Skeletal muscle tissue (tissue), 4 donors: ENCODE data around the gene RYR2. TPM values are rescaled to one million over a fixed set of nuclear protein-coding genes. Genes with fewer than 3 reads are reported as not detected.

Experiments
- H3K27ac ChIP-seq: one replicate; pipeline ENCODE4 v1.7.0; 2013; ENCODE audit warnings: mild to moderate bottlenecking, low read depth, low read length, inconsistent platforms
- H3K27me3 ChIP-seq, 3 donors: one replicate each; pipeline ENCODE4 v1.7.0; 2013; ENCODE audit warnings: low read length in 3 of 3; ENCODE audit not compliant: control insufficient read depth in 3 of 3, insufficient read depth in 3 of 3
- H3K36me3 ChIP-seq, 3 donors: one replicate each; pipeline ENCODE4 v1.7.0; 2013; ENCODE audit warnings: low read length in 3 of 3; ENCODE audit not compliant: control insufficient read depth in 3 of 3, insufficient read depth in 3 of 3
- H3K4me1 ChIP-seq, 3 donors: one replicate each; pipeline ENCODE4 v1.7.0; 2013; ENCODE audit warnings: low read length in 3 of 3, mild to moderate bottlenecking in 3 of 3; ENCODE audit not compliant: control insufficient read depth in 3 of 3, insufficient read depth in 3 of 3
- H3K4me3 ChIP-seq, 3 donors: one replicate each; pipeline ENCODE4 v1.7.0; 2013; ENCODE audit warnings: low read length in 3 of 3
- H3K9ac ChIP-seq, 3 donors: one replicate each; pipeline ENCODE4 v1.7.0; 2013; ENCODE audit warnings: low read length in 3 of 3, mild to moderate bottlenecking in 3 of 3, moderate library complexity in 2 of 3, low read depth in 1 of 3
- H3K9me3 ChIP-seq, 3 donors: one replicate each; pipeline ENCODE4 v1.7.0; 2013; ENCODE audit warnings: low read length in 3 of 3; ENCODE audit not compliant: control insufficient read depth in 3 of 3
- total RNA-seq: library from RNA; depleted of rRNA; stranded (reverse); fragments of >200 nt; gene quantifications from one replicate; pipeline ENCODE4 v1.2.3, GENCODE V29; 2014
- donor health status: Osteomylitis.

RYR2 gene
- total RNA-seq, 1 donor from 2014 or later: 5.7 TPM

DNA sequence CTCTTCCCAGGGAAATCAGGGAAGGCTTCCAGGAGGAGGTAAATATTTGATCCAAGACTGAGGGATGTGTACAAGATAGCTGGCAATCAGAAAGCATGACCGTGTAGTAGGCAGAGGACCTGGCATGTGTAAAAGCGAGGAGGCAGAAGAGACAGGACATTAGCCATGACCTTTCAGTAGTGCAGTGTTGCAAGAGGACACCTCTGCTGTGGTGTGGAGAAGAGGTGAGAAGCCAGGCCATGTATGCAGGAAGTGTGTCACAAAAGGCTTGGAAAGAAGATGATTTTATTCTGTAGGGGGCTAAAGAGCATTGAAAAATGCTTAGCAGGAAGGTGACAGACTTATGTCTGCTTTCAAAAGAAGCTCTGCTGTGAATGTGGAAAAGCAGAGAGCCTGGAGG, 467.8 kb downstream of the RYR2 start:
- Histone ChIP-seq H3K27ac (no peak overlapping the region), H3K4me1 (no peaks in the 10 kb centered on the region), H3K36me3 (no peaks in the 10 kb centered on the region)

DNA sequence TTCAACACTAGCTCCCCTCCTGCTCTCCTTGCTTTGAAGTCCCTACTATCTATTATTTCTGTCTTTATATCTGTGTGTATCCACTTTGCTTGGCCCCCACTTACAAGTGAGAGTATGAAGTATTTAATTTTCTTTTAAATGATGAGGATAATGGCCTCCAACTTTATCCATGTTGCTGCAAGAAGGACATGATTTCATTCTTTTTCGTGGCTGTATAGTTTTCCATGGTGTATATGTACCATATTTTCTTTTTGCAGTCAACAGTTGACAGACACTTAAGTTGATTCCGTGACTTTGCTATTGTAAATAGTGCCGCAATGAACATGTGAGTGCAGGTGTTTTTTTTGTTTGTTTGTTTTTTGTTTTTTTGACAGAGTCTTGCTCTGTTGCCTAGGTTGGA, 483.1 kb downstream of the RYR2 start:
- H3K27me3 ChIP-seq: no peaks in the 10 kb centered on the region
- no peak overlapping the region for H3K9ac ChIP-seq
- H3K9me3 ChIP-seq: no peaks in the 10 kb centered on the region
- H3K4me3 ChIP-seq: no peak overlapping the region
- no peak overlapping the region for H3K27ac ChIP-seq
- H3K36me3 ChIP-seq: no peaks in the 10 kb centered on the region
- H3K4me1 ChIP-seq: no peaks in the 10 kb centered on the region

More for the DNA sequence above, 467.8 kb downstream of the RYR2 start:
- Histone ChIP-seq H3K4me3 (no peak overlapping the region), H3K9ac (no peak overlapping the region), H3K27me3 (no peaks in the 10 kb centered on the region), H3K9me3 (no peaks in the 10 kb centered on the region)

DNA sequence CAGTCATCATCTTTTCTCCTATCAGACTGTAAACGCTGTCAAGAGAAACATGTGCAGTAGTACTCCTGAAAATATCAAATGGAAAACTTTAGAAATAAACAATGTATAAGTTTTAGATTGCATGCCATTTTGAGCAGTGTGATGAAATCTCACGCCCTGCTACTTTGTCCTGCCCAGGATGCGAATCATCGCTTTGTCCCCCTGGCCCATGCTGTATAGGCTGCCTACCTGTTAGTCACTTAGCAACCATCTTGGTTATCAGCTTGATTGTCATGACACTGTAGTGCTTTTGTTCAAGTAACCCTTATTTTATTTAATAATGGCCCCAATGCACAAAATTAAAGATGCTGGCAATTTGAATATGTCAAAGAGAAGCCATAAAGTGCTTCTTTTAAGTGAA, 485.8 kb downstream of the RYR2 start:
- Histone ChIP-seq H3K27ac (no peak overlapping the region), H3K36me3 (no peaks in the 10 kb centered on the region), H3K9ac (no peak overlapping the region), H3K9me3 (no peaks in the 10 kb centered on the region), H3K4me3 (no peak overlapping the region), H3K27me3 (no peaks in the 10 kb centered on the region), H3K4me1 (no peaks in the 10 kb centered on the region)

DNA sequence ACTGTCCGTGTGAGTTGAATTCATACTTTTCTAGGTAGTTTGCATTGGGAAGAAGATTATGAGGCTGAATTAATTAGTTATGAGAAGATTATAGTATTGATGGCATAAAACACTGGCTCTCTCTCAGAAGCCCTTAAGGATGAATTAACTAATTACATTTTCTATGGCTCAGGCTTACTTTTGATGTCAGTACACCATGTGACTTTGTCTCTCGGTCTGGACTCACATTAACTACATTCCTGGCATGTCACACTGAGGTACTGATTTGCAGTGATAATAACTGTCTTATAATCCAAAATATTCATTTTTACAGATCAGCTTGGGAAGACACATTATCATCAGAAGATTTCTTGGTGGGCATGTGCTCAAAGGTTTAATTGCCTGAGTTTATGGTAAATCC, 486.6 kb downstream of the RYR2 start:
- Histone ChIP-seq H3K27ac (no peak overlapping the region), H3K9me3 (no peaks in the 10 kb centered on the region), H3K4me1 (no peaks in the 10 kb centered on the region), H3K36me3 (no peaks in the 10 kb centered on the region), H3K9ac (no peak overlapping the region), H3K4me3 (no peak overlapping the region), H3K27me3 (no peaks in the 10 kb centered on the region)

- no peaks in the 10 kb centered on the region for H3K27me3 ChIP-seq
- H3K27ac ChIP-seq: no peak overlapping the region
- H3K9ac ChIP-seq: no peak overlapping the region
- no peaks in the 10 kb centered on the region for H3K4me1 ChIP-seq
- H3K9me3 ChIP-seq: no peaks in the 10 kb centered on the region
- no peaks in the 10 kb centered on the region for H3K36me3 ChIP-seq
- H3K4me3 ChIP-seq: no peak overlapping the region
Measured at GRCh38 chr1:237539055-237539454, 497.1 kb downstream of the RYR2 start.

DNA sequence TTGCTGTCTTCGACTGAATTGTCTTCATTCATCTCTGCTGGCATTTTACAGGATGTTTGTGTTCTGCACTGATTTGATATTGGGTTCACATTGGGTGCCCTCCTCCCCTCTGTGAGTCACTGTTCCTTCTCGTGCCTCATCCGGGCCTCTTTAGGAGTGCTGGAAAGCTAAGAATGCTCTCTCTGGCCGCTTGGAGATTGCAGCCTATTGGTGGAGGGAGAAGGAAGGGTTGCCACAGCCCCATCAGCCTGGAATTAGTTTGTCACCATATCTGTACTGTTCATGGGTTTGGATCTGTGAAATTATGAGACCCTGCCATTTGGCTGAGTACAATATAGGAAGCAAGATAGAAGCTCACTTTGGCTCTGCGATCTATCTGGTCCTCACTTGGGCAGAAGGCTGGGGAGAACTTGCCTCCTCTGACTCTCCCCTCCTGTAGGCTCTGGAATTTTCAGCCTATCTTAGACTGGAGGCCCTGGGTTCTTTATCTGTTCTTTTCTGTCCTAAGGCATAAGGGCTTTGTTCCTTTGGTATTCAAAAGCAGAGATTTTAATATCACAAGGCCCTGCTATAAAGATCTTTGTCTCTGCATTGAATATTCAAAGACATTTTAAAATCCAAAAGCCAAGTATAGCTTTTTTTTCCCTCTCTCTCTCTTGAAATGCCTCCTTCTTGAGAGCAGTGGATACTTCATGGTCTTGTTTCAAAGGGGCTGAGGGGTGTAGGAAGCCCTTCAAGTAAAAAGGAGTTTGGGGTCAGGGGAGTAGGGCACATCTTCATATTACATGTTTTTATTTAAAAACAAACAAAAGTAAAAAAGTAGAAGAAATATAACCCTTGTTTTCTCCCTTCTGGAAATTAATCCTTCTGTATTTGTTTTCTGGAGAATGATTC, 500.8 kb downstream of the RYR2 start:
- H3K27ac ChIP-seq: no peak overlapping the region

DNA sequence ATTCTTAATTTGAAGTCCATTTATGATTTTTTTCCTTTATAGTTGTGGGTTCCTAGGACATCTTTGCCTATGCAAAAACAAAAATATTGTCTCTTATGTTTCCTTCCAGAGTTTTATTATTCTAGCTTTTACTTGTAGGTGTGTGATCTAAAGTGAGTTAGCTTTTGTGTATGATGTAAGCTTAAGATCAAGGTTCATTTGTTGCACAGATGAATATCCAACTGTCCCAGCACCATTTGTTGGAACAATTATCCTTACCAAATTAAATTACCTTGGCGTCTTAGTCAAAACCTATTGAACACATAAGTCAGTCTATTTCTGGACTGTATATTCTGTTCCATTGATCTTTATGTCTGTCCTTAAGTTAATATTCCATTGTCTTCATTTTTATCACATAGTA, 511.1 kb downstream of the RYR2 start:
- no peaks in the 10 kb centered on the region for H3K27me3 ChIP-seq
- H3K4me1 ChIP-seq: no peaks in the 10 kb centered on the region
- H3K9ac ChIP-seq: no peak overlapping the region
- no peak overlapping the region for H3K27ac ChIP-seq
- H3K4me3 ChIP-seq: no peak overlapping the region
- H3K9me3 ChIP-seq: no peaks in the 10 kb centered on the region
- no peaks in the 10 kb centered on the region for H3K36me3 ChIP-seq

More for the DNA sequence above, 500.8 kb downstream of the RYR2 start:
- Histone ChIP-seq H3K4me3 (no peak overlapping the region), H3K9me3 (no peaks in the 10 kb centered on the region), H3K4me1 (no peaks in the 10 kb centered on the region), H3K27me3 (no peaks in the 10 kb centered on the region), H3K36me3 (no peaks in the 10 kb centered on the region), H3K9ac (no peak overlapping the region)

GRCh38 chr1:237556911-237557310, 514.9 kb downstream of the RYR2 start:
- Histone ChIP-seq H3K36me3 (no peaks in the 10 kb centered on the region), H3K4me1 (no peaks in the 10 kb centered on the region), H3K4me3 (no peak overlapping the region), H3K27me3 (no peaks in the 10 kb centered on the region), H3K9me3 (no peaks in the 10 kb centered on the region), H3K9ac (no peak overlapping the region), H3K27ac (no peak overlapping the region)

- H3K36me3 ChIP-seq: no peaks in the 10 kb centered on the region
- no peaks in the 10 kb centered on the region for H3K27me3 ChIP-seq
- H3K9ac ChIP-seq: no peak overlapping the region
- H3K9me3 ChIP-seq: no peaks in the 10 kb centered on the region
- no peak overlapping the region for H3K27ac ChIP-seq
- no peaks in the 10 kb centered on the region for H3K4me1 ChIP-seq
- H3K4me3 ChIP-seq: no peak overlapping the region
Measured at GRCh38 chr1:237562242-237562823, 520.3 kb downstream of the RYR2 start.

DNA sequence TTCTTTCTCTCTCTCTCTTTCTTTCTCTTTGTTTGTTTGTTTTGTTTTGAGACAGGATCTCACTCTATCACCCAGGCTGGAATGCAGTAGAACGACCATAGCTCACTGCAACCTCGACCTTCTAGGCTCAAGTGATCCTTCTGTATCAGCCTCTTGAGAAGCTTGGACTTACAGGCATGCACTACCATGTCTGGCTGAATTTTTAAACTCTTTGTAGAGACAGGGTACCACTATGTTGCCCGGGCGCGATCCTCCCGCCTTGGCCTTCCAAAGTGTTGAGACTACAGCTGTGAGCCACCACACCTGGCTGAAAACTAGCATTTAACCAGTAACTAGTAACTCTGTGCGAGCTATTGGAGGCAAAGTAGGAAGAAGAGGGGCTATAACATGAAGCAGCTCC, 523.3 kb downstream of the RYR2 start:
- H3K27me3 ChIP-seq: no peaks in the 10 kb centered on the region
- H3K27ac ChIP-seq: no peak overlapping the region
- H3K9ac ChIP-seq: no peak overlapping the region
- no peaks in the 10 kb centered on the region for H3K36me3 ChIP-seq
- H3K4me1 ChIP-seq: no peaks in the 10 kb centered on the region
- no peak overlapping the region for H3K4me3 ChIP-seq
- no peaks in the 10 kb centered on the region for H3K9me3 ChIP-seq
